ENCODE data around the gene DUXA.

Gene DUXA

GRCh38 chr19:57106722-57107235 lies 60.5 kb downstream of the DUXA start:
- ChIA-PET CTCF (interaction anchor here (0.6 kb wide), 2 partner anchors 152 to 840 kb away, joined by 3 read pairs; no protein-coding TSS in a partner anchor), POLR2A (ENCODE audit: low non-redundant PET) (no interaction called here)
- no peak for DNase-seq (ENCODE audit: low spot score)
- no peak overlapping the region for H3K27ac ChIP-seq
- TF ChIP-seq, protein P1, sequence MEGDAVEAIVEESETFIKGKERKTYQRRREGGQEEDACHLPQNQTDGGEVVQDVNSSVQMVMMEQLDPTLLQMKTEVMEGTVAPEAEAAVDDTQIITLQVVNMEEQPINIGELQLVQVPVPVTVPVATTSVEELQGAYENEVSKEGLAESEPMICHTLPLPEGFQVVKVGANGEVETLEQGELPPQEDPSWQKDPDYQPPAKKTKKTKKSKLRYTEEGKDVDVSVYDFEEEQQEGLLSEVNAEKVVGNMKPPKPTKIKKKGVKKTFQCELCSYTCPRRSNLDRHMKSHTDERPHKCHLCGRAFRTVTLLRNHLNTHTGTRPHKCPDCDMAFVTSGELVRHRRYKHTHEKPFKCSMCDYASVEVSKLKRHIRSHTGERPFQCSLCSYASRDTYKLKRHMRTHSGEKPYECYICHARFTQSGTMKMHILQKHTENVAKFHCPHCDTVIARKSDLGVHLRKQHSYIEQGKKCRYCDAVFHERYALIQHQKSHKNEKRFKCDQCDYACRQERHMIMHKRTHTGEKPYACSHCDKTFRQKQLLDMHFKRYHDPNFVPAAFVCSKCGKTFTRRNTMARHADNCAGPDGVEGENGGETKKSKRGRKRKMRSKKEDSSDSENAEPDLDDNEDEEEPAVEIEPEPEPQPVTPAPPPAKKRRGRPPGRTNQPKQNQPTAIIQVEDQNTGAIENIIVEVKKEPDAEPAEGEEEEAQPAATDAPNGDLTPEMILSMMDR (conservative IDR thresholded peaks at IDR 0.05; ENCODE audit: low read depth), result no peak

- ChIA-PET POLR2A (ENCODE audit: low non-redundant PET) (no interaction called here), CTCF (no interaction called here)
- TF ChIP-seq, protein P1 (conservative IDR thresholded peaks at IDR 0.05; ENCODE audit: low read depth), result no peak
- H3K27ac ChIP-seq, result no peak overlapping the region
- DNase-seq (ENCODE audit: low spot score), result no peak
Observed at GRCh38 chr19:57105976-57106721, 61.1 kb downstream of the DUXA start.

Measured in RWPE1 (cell line).